ENCODE measurements around the gene GALNT17.

GRCh38 chr7:71566376-71566775, 434.4 kb downstream of the GALNT17 start:
- TF ChIP-seq TAF1 (IDR thresholded peaks at IDR 0.05; ENCODE audit: borderline replicate concordance, insufficient read depth, low read length) (no peak), POLR2AphosphoS5 (IDR thresholded peaks at IDR 0.05; ENCODE audit: low read depth, low read length) (no peak), REST (IDR thresholded peaks at IDR 0.05; ENCODE audit: insufficient read depth in 1 of 2, low read depth in 2 of 2, low read length in 2 of 2) (no peak)
